A549 (cell line): Measurements from ENCODE around the gene SDF4.

Experiments used
- CEBPB ChIP-seq, 2 experiments: fragments of >200 bp in 1 of 2; sonication (Bioruptor Twin) in 1 of 2; formaldehyde crosslinking in 1 of 2; IDR thresholded peaks; 2 replicates each; pipeline ENCODE4 v1.6.1; 2012 to 2016
- CHD2 ChIP-seq: fragments of 150-350 bp; IDR thresholded peaks from 2 replicates; pipeline ENCODE4 v1.6.1; 2014; ENCODE audit warnings: low read length; ENCODE audit not compliant: partially characterized antibody
- CTCF ChIP-seq: fragments of >200 bp; sonication (Bioruptor Twin); formaldehyde crosslinking; IDR thresholded peaks from 3 replicates; pipeline ENCODE4 v1.5.1; 2016
- POLR2A ChIP-seq: IDR thresholded peaks from 2 replicates; pipeline ENCODE4 v1.6.1; 2012; ENCODE audit warnings: mild to moderate bottlenecking, low read length

- peak; percentile 65 for TF ChIP-seq POLR2A
- TF ChIP-seq CEBPB (IDR thresholded peaks at IDR 0.05): no peak
- peak; percentile 38 for TF ChIP-seq CHD2
- TF ChIP-seq CTCF: no peak
Measured at GRCh38 chr1:1273512-1274298, 41.9 kb upstream of the SDF4 start, which contains the start of gene UBE2J2.
